Thyroid gland (tissue), 4 donors: ENCODE data around the gene WLS. TPM values are rescaled to one million over a fixed set of nuclear protein-coding genes. Genes with fewer than 3 reads are reported as not detected.

ENCODE experiments used
- DNase-seq, 2 donors: peaks; one replicate each; pipeline ENCODE4 v3.0.0-alpha.2; 2019
- H3K27ac ChIP-seq, 3 donors: fragments of 200-600 bp; sonication (generic); 1 replicate in 2 of 3; 2 replicates in 1 of 3; pipeline ENCODE4 v1.5.1; 2016 to 2019; ENCODE audit warnings: mild to moderate bottlenecking in 1 of 3, moderate library complexity in 1 of 3
- H3K27me3 ChIP-seq: fragments of 200-600 bp; sonication (generic); one replicate; pipeline ENCODE4 v1.5.1; 2019
- H3K36me3 ChIP-seq, 2 donors: fragments of 200-600 bp; sonication (generic); one replicate each; pipeline ENCODE4 v1.5.1; 2016 to 2019
- H3K4me1 ChIP-seq, 2 donors: fragments of 200-600 bp; sonication (generic); one replicate each; pipeline ENCODE4 v1.5.1; 2017 to 2019
- H3K4me3 ChIP-seq, 3 donors: fragments of 200-600 bp; sonication (generic); replicated peaks in 1 of 3; 1 replicate in 2 of 3; 2 replicates in 1 of 3; pipeline ENCODE4 v1.5.1; 2016; ENCODE audit warnings: mild to moderate bottlenecking in 1 of 3
- H3K9me3 ChIP-seq: fragments of 200-600 bp; sonication (generic); one replicate; pipeline ENCODE4 v1.5.1; 2017
- CTCF ChIP-seq, 6 experiments: fragments of 200-600 bp in 3 of 6; fragments of 450-650 bp in 3 of 6; sonication (generic) in 3 of 6; IDR thresholded peaks; one replicate each; pipeline ENCODE4 v1.5.1; 2016 to 2019; ENCODE audit warnings: antibody characterized with exemption in 6 of 6, mild to moderate bottlenecking in 2 of 6, inconsistent platforms in 1 of 6, moderate library complexity in 1 of 6
- POLR2A ChIP-seq, 2 donors: fragments of 450-650 bp; IDR thresholded peaks; one replicate each; pipeline ENCODE4 v1.6.1; 2017; ENCODE audit warnings: antibody characterized with exemption in 2 of 2, mild to moderate bottlenecking in 2 of 2, moderate library complexity in 1 of 2
- WGBS, 2 donors: methylation state at CpG; one replicate each; pipeline ENCODE4 v1.1.5; 2017; 5-methylcytosine and 5-hydroxymethylcytosine counted together
- intact Hi-C: fragments of 100-400 bp; cut with DNase I; formaldehyde crosslinking; loops from one replicate; pipeline ENCODE4 v1.15.1; 2023
- total RNA-seq, 4 donors: library from RNA; depleted of rRNA; stranded (reverse); fragments of >200 nt; gene quantifications; one replicate each; pipeline ENCODE4 v1.2.3, GENCODE V29; 2016

The WLS gene
- total RNA-seq, 4 donors from 2014 or later: 20.0 to 52.7 (median 46.7) TPM

- no peaks in the 10 kb centered on the region for H3K36me3 ChIP-seq
- H3K27me3 ChIP-seq: no peaks in the 10 kb centered on the region
- H3K9me3 ChIP-seq: no peaks in the 10 kb centered on the region
- H3K27ac ChIP-seq: no peak overlapping the region
- intact Hi-C loops: no loop called here
- H3K4me1 ChIP-seq: peaks cover 5 to 9% of the 10 kb centered on the region in 2 donors
- H3K4me3 ChIP-seq: no peak overlapping the region
- WGBS, 2 donors: 79 to 81% methylated on average over 4 of the region's 4 CpGs
- TF ChIP-seq CTCF (IDR thresholded peaks at IDR 0.05): no peak
- TF ChIP-seq POLR2A (IDR thresholded peaks at IDR 0.05): no peak
- DNase-seq: no peak
Observed at GRCh38 chr1:68168545-68169171, 63.7 kb downstream of the WLS start.

- H3K27ac ChIP-seq: no peak overlapping the region
- H3K4me1 ChIP-seq: no peaks in the 10 kb centered on the region
Observed at GRCh38 chr1:68167211-68167610, 65.1 kb downstream of the WLS start.

GRCh38 chr1:68166348-68166747 lies 66.0 kb downstream of the WLS start:
- H3K36me3 ChIP-seq: no peaks in the 10 kb centered on the region
- intact Hi-C loops: no loop called here
- WGBS, 2 donors: 81 to 90% methylated on average over 2 of the region's 2 CpGs
- DNase-seq: no peak
- no peaks in the 10 kb centered on the region for H3K27me3 ChIP-seq
- H3K9me3 ChIP-seq: no peaks in the 10 kb centered on the region
- H3K4me3 ChIP-seq: no peak overlapping the region
- H3K27ac ChIP-seq: no peak overlapping the region
- TF ChIP-seq CTCF (IDR thresholded peaks at IDR 0.05) (no peak), POLR2A (IDR thresholded peaks at IDR 0.05) (no peak)
- no peaks in the 10 kb centered on the region for H3K4me1 ChIP-seq

More at GRCh38 chr1:68167211-68167610, 65.1 kb downstream of the WLS start:
- TF ChIP-seq POLR2A (IDR thresholded peaks at IDR 0.05) (no peak), CTCF (IDR thresholded peaks at IDR 0.05) (no peak)
- Histone ChIP-seq H3K4me3 (no peak overlapping the region), H3K27me3 (no peaks in the 10 kb centered on the region), H3K36me3 (no peaks in the 10 kb centered on the region), H3K9me3 (no peaks in the 10 kb centered on the region)
- 95 to 96% methylated on average over 3 of the region's 3 CpGs for WGBS, 2 donors
- no peak for DNase-seq
- intact Hi-C loops: no loop called here

- Histone ChIP-seq H3K36me3 (no peaks in the 10 kb centered on the region), H3K27me3 (no peaks in the 10 kb centered on the region), H3K4me1 (no peaks in the 10 kb centered on the region), H3K9me3 (no peaks in the 10 kb centered on the region), H3K4me3 (no peak overlapping the region), H3K27ac (no peak overlapping the region)
- WGBS, 2 donors: 96 to 97% methylated on average over 5 of the region's 5 CpGs
- TF ChIP-seq CTCF (IDR thresholded peaks at IDR 0.05) (no peak), POLR2A (IDR thresholded peaks at IDR 0.05) (no peak)
- intact Hi-C loops: no loop called here
- DNase-seq: no peak
Observed at GRCh38 chr1:68165665-68166064, 66.7 kb downstream of the WLS start.

- WGBS, 2 donors: 100% methylated on average over 1 of the region's 1 CpG
- intact Hi-C loops: no loop called here
- Histone ChIP-seq H3K27me3 (no peaks in the 10 kb centered on the region), H3K4me1 (no peaks in the 10 kb centered on the region), H3K4me3 (no peak overlapping the region), H3K27ac (no peak overlapping the region), H3K9me3 (no peaks in the 10 kb centered on the region), H3K36me3 (no peaks in the 10 kb centered on the region)
- no peak for TF ChIP-seq CTCF (IDR thresholded peaks at IDR 0.05)
- no peak for TF ChIP-seq POLR2A (IDR thresholded peaks at IDR 0.05)
- DNase-seq: no peak
Observed at GRCh38 chr1:68164918-68165317, 67.4 kb downstream of the WLS start.
